Heart right ventricle (tissue), 16 donors: ENCODE results near the gene DNMT3A. TPM values are rescaled to one million over a fixed set of nuclear protein-coding genes. Genes with fewer than 3 reads are reported as not detected.

ENCODE experiments used
- ATAC-seq, 8 donors: fragments of 200-7000 bp; cut with Tn5 transposase; one replicate each; pipeline ENCODE4 v1.9.1; 2020; ENCODE audit warnings: mild to moderate bottlenecking in 8 of 8, moderate library complexity in 8 of 8, moderate number of reproducible peaks in 1 of 8
- DNase-seq, 2 donors: peaks; one replicate each; pipeline ENCODE4 v3.0.0-alpha.2; 2020
- H3K27ac ChIP-seq, 10 donors: fragments of 200-600 bp; sonication (generic) in 2 of 10; one replicate each; pipeline versions ENCODE4 v1.5.0 to v1.8.0; 2020 to 2022; ENCODE audit warnings: mild to moderate bottlenecking in 3 of 10
- H3K27me3 ChIP-seq, 7 donors: fragments of 200-600 bp; one replicate each; pipeline ENCODE4 v1.8.0; 2021 to 2022; ENCODE audit warnings: mild to moderate bottlenecking in 2 of 7
- H3K36me3 ChIP-seq, 9 donors: fragments of 200-600 bp; sonication (generic) in 1 of 9; one replicate each; pipeline versions ENCODE4 v1.5.0 to v1.8.0; 2020 to 2022; ENCODE audit warnings: mild to moderate bottlenecking in 2 of 9
- H3K4me1 ChIP-seq, 9 donors: fragments of 200-600 bp; sonication (generic) in 1 of 9; one replicate each; pipeline versions ENCODE4 v1.5.0 to v1.8.0; 2020 to 2022; ENCODE audit warnings: mild to moderate bottlenecking in 4 of 9
- H3K4me3 ChIP-seq, 10 donors: fragments of 200-600 bp; sonication (generic) in 2 of 10; one replicate each; pipeline versions ENCODE4 v1.5.0 to v1.8.0; 2020 to 2022; ENCODE audit warnings: mild to moderate bottlenecking in 7 of 10, moderate library complexity in 2 of 10
- H3K9me3 ChIP-seq, 11 donors: fragments of 200-600 bp in 10 of 11; sonication (generic) in 2 of 11; one replicate each; pipeline versions ENCODE4 v1.5.0 to v1.8.0; 2013 to 2022; ENCODE audit warnings: mild to moderate bottlenecking in 2 of 11, control low read depth in 1 of 11, moderate library complexity in 1 of 11
- WGBS, 2 donors: extraction: QIAGEN DNeasy Blood & Tissue Kit; methylation state at CpG; one replicate each; pipeline ENCODE4 v1.1.7; 2013; ENCODE audit warnings: inconsistent platforms in 1 of 2; 5-methylcytosine and 5-hydroxymethylcytosine counted together
- intact Hi-C, 10 donors: fragments of 100-400 bp; cut with DNase I; formaldehyde crosslinking; loops; one replicate each; pipeline versions ENCODE4 v1.11.1 to v1.14.2; 2022
- polyA plus RNA-seq, 2 donors: library from polyadenylated mRNA; stranded (reverse); fragments of 200-250 nt; gene quantifications; one replicate each; pipeline ENCODE4 v1.2.3, GENCODE V29; 2013
- total RNA-seq, 10 donors: library from RNA; stranded (reverse); fragmentation: NEBNext Ultra II Directional in 3 of 10; extraction: Animal tissue kit (Norgen Biotek cat#: 25700) in 3 of 10; gene quantifications; one replicate each; pipeline versions ENCODE4 v1.2.1 to v1.2.4, GENCODE V29; 2021 to 2023
- TF ChIP-seq, protein P1 (sequence below), 9 donors: fragments of 200-600 bp; sonication (generic) in 2 of 9; IDR thresholded peaks; one replicate each; pipeline versions ENCODE4 v1.5.0 to v1.8.0; 2021 to 2022; ENCODE audit warnings: antibody characterized with exemption in 9 of 9, mild to moderate bottlenecking in 5 of 9, moderate library complexity in 1 of 9
- donor health status: Arrhythmogenic right ventricular cardiomyopathy.
- donor health status: ischemic (EF 13 %, LVEDD 7.1; RV severe dilation, severe dysfunction).
- donor health status: healthy with polysubstance abuse.
- donor health status: DM: no; HTN: yes; CAD: no.
- donor health status: DM: no; HTN: no; CAD: no.
- donor health status: ischemic (EF 25% LVEDD 6.9; RV normal size, moderate dysfunction).
- donor health status: ischemic (EF 25% LVEDD 5.7; RV mildly dilated, moderate dysfunction).
- donor health status: healthy.
- donor health status: DM: yes; HTN: yes; CAD: no.
- donor health status: Ischemic cardiomyopathy.
- donor health status: ischemic (EF 35%, LVEDD 5.7; RV mildly dilated, moderate dysfunction).
- donor health status: nonischemic (EF 11% LVEDD 7.7; RV severe dilation, severe dysfunction).
- donor health status: DM: yes; HTN: yes; CAD: no.
- donor health status: PGD.
- donor health status: ischemic (EF 29% LVEDD 5.4; RV normal size, mild dysfunction).
- donor health status: nonischemic (EF 23%, LVEDD 6.1; RV moderate dilation, normal function).

DNMT3A gene
- total and polyA plus RNA-seq, 12 donors, result 4.7 to 23.7 (median 19.3) TPM

DNA sequence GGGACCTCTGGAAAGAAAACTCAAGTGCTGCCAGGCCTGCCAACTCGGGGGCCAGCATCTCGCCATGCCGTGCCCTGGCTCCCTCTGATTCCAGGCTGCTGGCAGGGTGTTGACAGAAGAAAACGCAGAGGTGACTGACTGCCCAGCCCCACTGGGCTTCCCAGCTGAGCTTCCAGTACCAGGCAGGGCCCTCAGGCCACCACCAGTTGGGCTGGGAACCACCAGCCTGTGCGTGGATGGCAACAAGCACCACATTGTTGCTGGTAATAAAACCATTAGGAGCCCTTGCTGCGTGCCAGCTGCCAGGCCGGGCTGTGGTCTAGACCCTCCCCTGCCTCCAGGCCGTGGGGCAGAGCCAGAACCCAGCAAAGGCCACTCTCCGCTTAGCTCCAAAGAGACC, 9.2 kb downstream of the DNMT3A start:
- peak; percentile 52 to 84 (median 71) for ATAC-seq
- TF ChIP-seq, protein P1, sequence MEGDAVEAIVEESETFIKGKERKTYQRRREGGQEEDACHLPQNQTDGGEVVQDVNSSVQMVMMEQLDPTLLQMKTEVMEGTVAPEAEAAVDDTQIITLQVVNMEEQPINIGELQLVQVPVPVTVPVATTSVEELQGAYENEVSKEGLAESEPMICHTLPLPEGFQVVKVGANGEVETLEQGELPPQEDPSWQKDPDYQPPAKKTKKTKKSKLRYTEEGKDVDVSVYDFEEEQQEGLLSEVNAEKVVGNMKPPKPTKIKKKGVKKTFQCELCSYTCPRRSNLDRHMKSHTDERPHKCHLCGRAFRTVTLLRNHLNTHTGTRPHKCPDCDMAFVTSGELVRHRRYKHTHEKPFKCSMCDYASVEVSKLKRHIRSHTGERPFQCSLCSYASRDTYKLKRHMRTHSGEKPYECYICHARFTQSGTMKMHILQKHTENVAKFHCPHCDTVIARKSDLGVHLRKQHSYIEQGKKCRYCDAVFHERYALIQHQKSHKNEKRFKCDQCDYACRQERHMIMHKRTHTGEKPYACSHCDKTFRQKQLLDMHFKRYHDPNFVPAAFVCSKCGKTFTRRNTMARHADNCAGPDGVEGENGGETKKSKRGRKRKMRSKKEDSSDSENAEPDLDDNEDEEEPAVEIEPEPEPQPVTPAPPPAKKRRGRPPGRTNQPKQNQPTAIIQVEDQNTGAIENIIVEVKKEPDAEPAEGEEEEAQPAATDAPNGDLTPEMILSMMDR (IDR thresholded peaks at IDR 0.05), result no peak

GRCh38 chr2:25331686-25332365, 9.9 kb downstream of the DNMT3A start:
- 80 to 83% methylated on average over 23 of the region's 23 CpGs for whole genome bisulfite sequencing, 2 donors
- H3K4me1 ChIP-seq, result peaks cover 6 to 92% (median 54%) of the 10 kb centered on the region in 9 donors
- DNase-seq (no peak), ATAC-seq (no peak)
- intact Hi-C loops, result loop anchor here in 1 of 10 donors (10.0 kb wide), 1 partner anchor 47 kb away; no protein-coding TSS in a partner anchor
- no peak overlapping the region for H3K4me3 ChIP-seq
- H3K9me3 ChIP-seq, result peaks cover 0 to 9% (median under 1%) of the 10 kb centered on the region in 11 donors
- no peaks in the 10 kb centered on the region for H3K27me3 ChIP-seq
- peak overlapping the region in 2 of 10 donors; percentile 41 to 43 for H3K27ac ChIP-seq
- H3K36me3 ChIP-seq, result peaks cover 0 to 7% (median 0%) of the 10 kb centered on the region in 9 donors
- TF ChIP-seq, protein P1 (IDR thresholded peaks at IDR 0.05), result no peak

More for the DNA sequence above, 9.2 kb downstream of the DNMT3A start:
- H3K36me3 ChIP-seq, result peaks cover 0 to under 1% (median 0%) of the 10 kb centered on the region in 9 donors
- peaks cover 0 to 2% (median 0%) of the 10 kb centered on the region in 11 donors for H3K9me3 ChIP-seq
- WGBS, 2 donors, result 41 to 69% methylated on average over 9 of the region's 9 CpGs
- H3K27me3 ChIP-seq, result no peaks in the 10 kb centered on the region
- no peak overlapping the region for H3K4me3 ChIP-seq
- DNase-seq, result peak; percentile 50 to 61
- intact Hi-C loops, result loop anchor here in 1 of 10 donors (10.0 kb wide), 1 partner anchor 48 kb away; no protein-coding TSS in a partner anchor
- peak overlapping the region in 9 of 10 donors; percentile 17 to 71 (median 44) for H3K27ac ChIP-seq
- H3K4me1 ChIP-seq, result peaks cover 6 to 97% (median 61%) of the 10 kb centered on the region in 9 donors

DNA sequence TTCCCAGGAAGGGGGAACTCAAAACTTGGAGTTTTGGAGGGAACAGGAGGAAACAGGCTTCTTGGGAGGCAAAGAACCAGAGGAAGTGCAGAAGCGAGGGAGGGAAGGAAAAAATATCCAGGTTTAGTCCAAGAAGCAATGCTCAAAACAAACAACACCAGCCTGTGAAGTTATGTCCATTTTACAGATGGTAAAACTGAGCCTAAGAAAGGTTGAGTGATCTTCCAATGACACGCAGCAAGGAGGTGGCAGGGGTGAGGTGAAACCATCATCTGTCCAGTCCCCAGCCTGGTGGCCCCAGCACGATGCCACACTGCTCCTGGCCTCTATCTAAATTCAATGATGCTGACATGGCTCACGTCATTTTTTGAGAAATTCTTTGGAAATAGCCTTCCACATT, 10.8 kb downstream of the DNMT3A start:
- intact Hi-C loops, result loop anchor here in 1 of 10 donors (10.0 kb wide), 1 partner anchor 46 kb away; no protein-coding TSS in a partner anchor
- Histone ChIP-seq H3K9me3 (peaks cover 0 to 17% (median 7%) of the 10 kb centered on the region in 11 donors), H3K27ac (no peak overlapping the region), H3K4me1 (peaks cover 3 to 83% (median 45%) of the 10 kb centered on the region in 9 donors), H3K27me3 (no peaks in the 10 kb centered on the region), H3K36me3 (peaks cover 0 to 13% (median 7%) of the 10 kb centered on the region in 9 donors), H3K4me3 (no peak overlapping the region)
- 90 to 91% methylated on average over 4 of the region's 4 CpGs for WGBS, 2 donors
- DNase-seq, result no peak
- TF ChIP-seq, protein P1 (IDR thresholded peaks at IDR 0.05), result no peak
- ATAC-seq, result no peak

DNA sequence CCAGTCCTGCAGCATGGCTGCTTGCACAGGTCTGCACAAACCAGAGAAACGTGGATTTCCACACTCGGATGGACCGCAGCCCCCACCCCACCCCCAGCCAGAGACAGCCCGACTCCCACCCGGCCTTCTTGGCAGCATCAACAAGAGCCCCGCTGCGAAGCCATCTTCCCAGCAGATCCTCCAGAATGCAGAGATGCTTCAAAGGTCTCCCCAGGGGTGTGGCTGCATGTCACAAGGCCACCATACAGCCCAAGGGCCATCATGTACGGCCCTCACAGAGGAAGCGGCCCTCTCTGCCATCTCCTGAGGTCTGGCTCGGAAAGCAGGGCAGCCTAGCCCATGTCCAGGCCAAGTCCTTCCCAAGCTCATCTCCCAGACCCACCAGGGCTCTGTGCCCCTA, 11.5 kb downstream of the DNMT3A start:
- H3K27me3 ChIP-seq, result no peaks in the 10 kb centered on the region
- ATAC-seq (no peak), DNase-seq (no peak)
- WGBS, 2 donors, result 75 to 82% methylated on average over 10 of the region's 10 CpGs
- H3K36me3 ChIP-seq, result peaks cover 0 to 13% (median 7%) of the 10 kb centered on the region in 9 donors
- no peak overlapping the region for H3K27ac ChIP-seq
- peaks cover 0 to 17% (median 7%) of the 10 kb centered on the region in 11 donors for H3K9me3 ChIP-seq
- H3K4me1 ChIP-seq, result peaks cover 3 to 81% (median 42%) of the 10 kb centered on the region in 9 donors
- intact Hi-C loops, result loop anchor here in 1 of 10 donors (10.0 kb wide), 1 partner anchor 45 kb away; no protein-coding TSS in a partner anchor
- no peak overlapping the region for H3K4me3 ChIP-seq
- TF ChIP-seq, protein P1 (IDR thresholded peaks at IDR 0.05), result no peak
